Lower lobe of right lung (tissue), 2 donors: ENCODE results near the gene HSPH1. TPM values are rescaled to one million over a fixed set of nuclear protein-coding genes. Genes with fewer than 3 reads are reported as not detected.

Experiments used
- ATAC-seq, 2 donors: fragments of 200-7000 bp; cut with Tn5 transposase; one replicate each; pipeline ENCODE4 v1.9.1; 2020 to 2022; ENCODE audit warnings: mild to moderate bottlenecking in 2 of 2, moderate library complexity in 2 of 2
- DNase-seq: peaks from one replicate; pipeline ENCODE4 v3.0.0-alpha.2; 2020
- H3K27ac ChIP-seq: fragments of 200-600 bp; one replicate; pipeline ENCODE4 v1.8.0; 2022
- H3K27me3 ChIP-seq: fragments of 200-600 bp; one replicate; pipeline ENCODE4 v1.8.0; 2022; ENCODE audit warnings: low read depth
- H3K36me3 ChIP-seq: fragments of 200-600 bp; one replicate; pipeline ENCODE4 v1.8.0; 2022; ENCODE audit warnings: mild to moderate bottlenecking
- H3K4me1 ChIP-seq: fragments of 200-600 bp; one replicate; pipeline ENCODE4 v1.8.0; 2022
- H3K4me3 ChIP-seq: fragments of 200-600 bp; one replicate; pipeline ENCODE4 v1.8.0; 2022; ENCODE audit warnings: mild to moderate bottlenecking
- H3K9me3 ChIP-seq: fragments of 200-600 bp; one replicate; pipeline ENCODE4 v1.8.0; 2022
- CTCF ChIP-seq: fragments of 200-600 bp; IDR thresholded peaks from one replicate; pipeline ENCODE4 v1.8.0; 2022; ENCODE audit warnings: antibody characterized with exemption, mild to moderate bottlenecking
- intact Hi-C: fragments of 100-400 bp; cut with DNase I; formaldehyde crosslinking; loops from one replicate; pipeline ENCODE4 v1.11.0; 2022
- total RNA-seq: library from RNA; stranded (reverse); fragmentation: NEBNext Ultra II Directional; extraction: Animal tissue kit (Norgen Biotek cat#: 25700); gene quantifications from one replicate; pipeline ENCODE4 v1.2.1, GENCODE V29; 2021
- donor health status: DM: no; HTN: yes; CAD: no; lungs with severe emphysema.

The HSPH1 gene
- total RNA-seq, 1 donor from 2014 or later, result 108 TPM

GRCh38 chr13:31175847-31176532, 14.3 kb upstream of the HSPH1 start:
- Histone ChIP-seq H3K27me3 (no peaks in the 10 kb centered on the region), H3K4me3 (no peak overlapping the region), H3K36me3 (no peaks in the 10 kb centered on the region), H3K9me3 (no peaks in the 10 kb centered on the region), H3K4me1 (no peaks in the 10 kb centered on the region), H3K27ac (no peak overlapping the region)
- intact Hi-C loops, result no loop called here
- no peak for TF ChIP-seq CTCF
- no peak for ATAC-seq
- DNase-seq, result no peak

- H3K36me3 ChIP-seq, result no peaks in the 10 kb centered on the region
- H3K4me3 ChIP-seq, result no peak overlapping the region
- ATAC-seq, result no peak
- H3K9me3 ChIP-seq, result no peaks in the 10 kb centered on the region
- no peak for TF ChIP-seq CTCF
- intact Hi-C loops, result no loop called here
- DNase-seq, result no peak
- no peaks in the 10 kb centered on the region for H3K4me1 ChIP-seq
- no peaks in the 10 kb centered on the region for H3K27me3 ChIP-seq
- no peak overlapping the region for H3K27ac ChIP-seq
Measured at GRCh38 chr13:31174018-31174417, 12.3 kb upstream of the HSPH1 start.

- Histone ChIP-seq H3K4me1 (no peaks in the 10 kb centered on the region), H3K9me3 (no peaks in the 10 kb centered on the region), H3K27me3 (no peaks in the 10 kb centered on the region), H3K36me3 (no peaks in the 10 kb centered on the region), H3K4me3 (no peak overlapping the region), H3K27ac (no peak overlapping the region)
- ATAC-seq (peak in 1 of 2 donors; percentile 40), DNase-seq (no peak)
- intact Hi-C loops, result no loop called here
- TF ChIP-seq CTCF, result no peak
Measured at GRCh38 chr13:31172535-31172934, 10.8 kb upstream of the HSPH1 start.

- H3K9me3 ChIP-seq, result no peaks in the 10 kb centered on the region
- H3K36me3 ChIP-seq, result no peaks in the 10 kb centered on the region
- no peak overlapping the region for H3K27ac ChIP-seq
- intact Hi-C loops, result no loop called here
- no peak for TF ChIP-seq CTCF
- ATAC-seq (no peak), DNase-seq (no peak)
- no peaks in the 10 kb centered on the region for H3K27me3 ChIP-seq
- H3K4me1 ChIP-seq, result no peaks in the 10 kb centered on the region
- H3K4me3 ChIP-seq, result no peak overlapping the region
Measured at GRCh38 chr13:31172001-31172400, 10.3 kb upstream of the HSPH1 start.

GRCh38 chr13:31168736-31169135, 7.0 kb upstream of the HSPH1 start:
- Histone ChIP-seq H3K27me3 (no peaks in the 10 kb centered on the region), H3K4me3 (no peak overlapping the region), H3K36me3 (no peaks in the 10 kb centered on the region), H3K9me3 (no peaks in the 10 kb centered on the region), H3K4me1 (no peaks in the 10 kb centered on the region), H3K27ac (no peak overlapping the region)
- ATAC-seq, result no peak
- no peak for DNase-seq
- TF ChIP-seq CTCF, result no peak
- intact Hi-C loops, result no loop called here
